SU-DHL-6 (cell line): ENCODE results near the gene REELD1.
A peak's percentile ranks its signal among the peaks of the same experiment; 100 is the strongest.

Source experiments
- H2AFZ ChIP-seq: fragments of 200-600 bp; sonication (generic); 2 replicates; pipeline ENCODE4 v1.6.1; 2014; ENCODE audit warnings: low read depth, mild to moderate bottlenecking, moderate library complexity, mixed read lengths, antibody characterized with exemption, low read length; ENCODE audit not compliant: severe bottlenecking
- H3F3A ChIP-seq: fragments of 200-600 bp; shearing (Covaris generic); 2 replicates; pipeline ENCODE4 v1.6.0; 2016; ENCODE audit warnings: antibody characterized with exemption, mild to moderate bottlenecking; ENCODE audit not compliant: insufficient read depth
- H3K27ac ChIP-seq: fragments of 200-600 bp; sonication (generic); 2 replicates; pipeline ENCODE4 v1.5.1; 2016; ENCODE audit warnings: low read depth, mild to moderate bottlenecking, low read length, moderate library complexity, mixed read lengths
- H3K27me3 ChIP-seq: fragments of 200-600 bp; sonication (generic), shearing (Covaris generic); 2 replicates; pipeline ENCODE4 v1.6.0; 2014; ENCODE audit warnings: mild to moderate bottlenecking, low read length
- H3K36me3 ChIP-seq: fragments of 200-600 bp; sonication (generic); 2 replicates; pipeline ENCODE4 v1.6.1; 2014; ENCODE audit warnings: mild to moderate bottlenecking, low read length, mixed read lengths
- H3K4me2 ChIP-seq: fragments of 300-600, 200-600 bp; shearing (Covaris generic), sonication (generic); 2 replicates; pipeline ENCODE4 v1.6.0; 2014; ENCODE audit warnings: low read length, low read depth, mild to moderate bottlenecking; ENCODE audit not compliant: poor library complexity, severe bottlenecking
- H3K4me3 ChIP-seq: fragments of 200-600 bp; sonication (generic); 2 replicates; pipeline ENCODE4 v1.5.1; 2014; ENCODE audit warnings: antibody characterized with exemption, low read length, mild to moderate bottlenecking, mixed read lengths; ENCODE audit not compliant: insufficient read depth, poor library complexity, severe bottlenecking
- H3K79me2 ChIP-seq: fragments of 200-600 bp; sonication (generic); 2 replicates; pipeline ENCODE4 v1.6.1; 2014; ENCODE audit warnings: mild to moderate bottlenecking, low read length, moderate library complexity; ENCODE audit not compliant: insufficient read depth
- H3K9ac ChIP-seq: fragments of 200-600 bp; sonication (generic); 2 replicates; pipeline ENCODE4 v1.7.0; 2014; ENCODE audit warnings: mild to moderate bottlenecking, low read length
- H3K9me2 ChIP-seq: fragments of 200-600 bp; sonication (generic); replicated peaks from 2 replicates; pipeline ENCODE4 v1.6.1; 2014; ENCODE audit warnings: low read length; ENCODE audit not compliant: insufficient read depth
- H3K9me3 ChIP-seq: fragments of 200-600 bp; sonication (generic); 2 replicates; pipeline ENCODE4 v1.6.1; 2014; ENCODE audit warnings: low read length, mixed read lengths; ENCODE audit not compliant: insufficient read depth
- H4K20me1 ChIP-seq: fragments of 200-600 bp; sonication (generic); 2 replicates; pipeline ENCODE4 v1.6.1; 2014; ENCODE audit warnings: low read depth, mild to moderate bottlenecking, antibody characterized with exemption, low read length, moderate library complexity, mixed read lengths
- CTCF ChIP-seq: fragments of 200-600 bp; sonication (generic); IDR thresholded peaks from one replicate; pipeline ENCODE4 v1.5.1; 2017; ENCODE audit warnings: antibody characterized with exemption, mild to moderate bottlenecking, low read length, moderate library complexity; ENCODE audit not compliant: insufficient read depth, poor library complexity, severe bottlenecking
- EZH2phosphoT487 ChIP-seq: fragments of 200-600 bp; sonication (generic), shearing (Covaris generic); conservative IDR thresholded peaks from 2 replicates; pipeline ENCODE4 v1.6.1; 2018; ENCODE audit warnings: mild to moderate bottlenecking, antibody characterized with exemption, low read length, moderate library complexity, mixed read lengths

Gene REELD1

DNA sequence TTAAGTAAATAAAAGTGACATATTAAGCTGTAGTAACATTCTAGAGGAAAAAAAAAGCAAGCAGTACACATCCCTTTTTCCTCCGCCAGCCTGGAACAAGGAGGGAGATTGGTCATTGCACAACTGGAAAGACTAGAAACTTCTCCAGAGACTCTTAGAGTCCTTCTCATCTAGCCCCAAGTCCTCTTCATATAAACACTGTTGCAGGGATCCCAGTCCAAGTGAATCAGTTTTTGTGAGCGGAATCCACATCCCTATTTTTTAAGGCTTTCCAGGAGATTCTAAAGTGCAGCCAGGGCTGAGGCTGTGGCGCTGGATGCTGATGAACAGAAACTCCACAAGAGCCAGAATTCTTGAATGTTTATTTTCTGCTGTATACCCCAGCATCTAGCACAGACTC is 23.8 kb downstream of the REELD1 start:
- Histone ChIP-seq H3K9me3 (no peaks in the 10 kb centered on the region), H2AFZ (no peak overlapping the region), H3K27ac (no peak overlapping the region), H3K9ac (no peak overlapping the region), H3K36me3 (no peaks in the 10 kb centered on the region), H3K4me2 (no peak overlapping the region), H3K27me3 (no peaks in the 10 kb centered on the region), H3F3A (no peaks in the 10 kb centered on the region), H4K20me1 (no peaks in the 10 kb centered on the region), H3K4me3 (no peak overlapping the region), H3K79me2 (no peaks in the 10 kb centered on the region), H3K9me2 (no peaks in the 10 kb centered on the region)
- TF ChIP-seq CTCF (no peak), EZH2phosphoT487 (no peak)

- H3K27me3 ChIP-seq = no peaks in the 10 kb centered on the region
- no peak overlapping the region for H3K27ac ChIP-seq
- H3K9ac ChIP-seq = no peak overlapping the region
- peak overlapping the region; percentile 4 for H2AFZ ChIP-seq
- H4K20me1 ChIP-seq = no peaks in the 10 kb centered on the region
- H3K4me2 ChIP-seq = peak overlapping the region; percentile 11
- no peaks in the 10 kb centered on the region for H3K79me2 ChIP-seq
- H3K9me2 ChIP-seq = no peaks in the 10 kb centered on the region
- peak; percentile 77 for TF ChIP-seq CTCF
- TF ChIP-seq EZH2phosphoT487 = no peak
- H3K36me3 ChIP-seq = no peaks in the 10 kb centered on the region
- no peaks in the 10 kb centered on the region for H3K9me3 ChIP-seq
- H3K4me3 ChIP-seq = no peak overlapping the region
- no peaks in the 10 kb centered on the region for H3F3A ChIP-seq
These were observed 29.0 kb downstream of the REELD1 start for GRCh38 chr4:146243141-146243882.

GRCh38 chr4:146243883-146244277 is 29.5 kb downstream of the REELD1 start:
- Histone ChIP-seq H2AFZ (peak overlapping the region; percentile 4), H3K4me2 (peak overlapping the region; percentile 11), H3K4me3 (no peak overlapping the region), H3K79me2 (no peaks in the 10 kb centered on the region), H3K27ac (no peak overlapping the region), H4K20me1 (no peaks in the 10 kb centered on the region), H3K27me3 (no peaks in the 10 kb centered on the region), H3K9me3 (no peaks in the 10 kb centered on the region), H3K36me3 (no peaks in the 10 kb centered on the region), H3K9me2 (no peaks in the 10 kb centered on the region), H3F3A (no peaks in the 10 kb centered on the region), H3K9ac (no peak overlapping the region)
- no peak for TF ChIP-seq CTCF
- no peak for TF ChIP-seq EZH2phosphoT487
